HG02588 (cell line): ENCODE measurements around the gene CEP78.
"Not testable (repeated sequence)": the region's sequence is repeated elsewhere in the genome, so short reads cannot be mapped to it uniquely, and the experiment has no call there.

Experiments used
- ATAC-seq: cut with Tn5 transposase; IDR thresholded peaks from one replicate; pipeline ENCODE4 v1.9.1; 2021; ENCODE audit warnings: mild to moderate bottlenecking, moderate library complexity; ENCODE audit not compliant: unreplicated experiment

Gene CEP78

DNA sequence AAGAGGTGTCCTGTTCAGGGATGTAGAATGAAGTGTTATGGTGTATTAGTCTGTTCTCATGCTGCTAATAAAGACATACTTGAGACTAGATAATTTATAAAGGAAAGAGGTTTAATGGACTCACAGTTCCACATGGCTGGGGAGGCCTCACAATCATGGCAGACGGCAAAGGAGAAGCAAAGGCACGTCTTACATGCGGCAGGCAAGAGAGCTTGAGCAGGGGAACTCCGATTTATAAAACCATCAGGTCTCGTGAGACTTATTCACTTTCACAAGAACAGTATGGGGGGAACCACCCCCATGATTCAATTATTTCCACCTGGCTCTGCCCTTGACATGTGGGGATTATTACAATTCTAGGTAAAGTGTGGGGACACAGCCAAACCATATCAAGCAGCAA, 3.4 kb upstream of the CEP78 start:
- ATAC-seq: not testable (repeated sequence)

DNA sequence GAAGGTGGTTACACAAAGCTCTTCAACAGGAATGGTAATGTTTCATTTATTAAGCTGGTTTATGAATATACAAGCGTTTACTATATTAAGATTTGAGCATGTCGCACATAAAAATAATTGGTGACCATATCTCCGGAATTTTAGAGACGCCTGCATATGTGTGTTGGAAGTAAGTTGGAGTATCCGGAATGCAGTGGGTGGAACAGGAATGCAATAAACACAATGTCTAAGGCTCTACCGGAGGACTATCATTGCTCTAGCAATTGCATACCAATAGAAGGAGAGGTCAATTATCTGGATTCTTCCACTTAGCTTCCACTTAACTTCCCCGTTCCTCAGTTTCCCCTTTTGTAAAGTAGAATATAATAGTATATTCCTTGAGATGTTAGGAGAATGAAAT, 1.1 kb upstream of the CEP78 start:
- no peak for ATAC-seq

DNA sequence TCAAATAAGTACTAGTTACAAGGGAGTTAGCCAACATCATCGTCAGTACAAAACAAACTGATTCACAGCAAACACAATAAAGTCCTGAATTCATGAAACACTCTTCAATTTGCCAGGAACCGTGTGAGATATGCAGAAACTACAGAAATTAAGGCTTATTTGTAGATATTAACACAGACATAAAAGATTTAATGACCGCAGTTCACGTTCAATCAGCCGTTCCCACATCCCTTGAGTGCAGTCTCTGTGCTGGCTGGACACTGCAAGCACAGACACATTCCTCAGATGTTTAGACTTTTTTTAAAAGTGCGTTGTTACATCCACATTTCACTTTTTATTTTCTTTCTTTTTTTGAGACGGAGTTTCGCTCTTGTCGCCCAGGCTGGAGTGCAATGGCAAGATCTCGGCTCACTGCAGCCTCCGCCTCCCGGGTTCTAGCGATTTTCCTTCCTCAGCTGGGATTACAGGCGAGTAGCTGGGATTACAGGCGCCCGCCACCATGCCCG, 566 bp upstream of the CEP78 start:
- ATAC-seq: no peak

DNA sequence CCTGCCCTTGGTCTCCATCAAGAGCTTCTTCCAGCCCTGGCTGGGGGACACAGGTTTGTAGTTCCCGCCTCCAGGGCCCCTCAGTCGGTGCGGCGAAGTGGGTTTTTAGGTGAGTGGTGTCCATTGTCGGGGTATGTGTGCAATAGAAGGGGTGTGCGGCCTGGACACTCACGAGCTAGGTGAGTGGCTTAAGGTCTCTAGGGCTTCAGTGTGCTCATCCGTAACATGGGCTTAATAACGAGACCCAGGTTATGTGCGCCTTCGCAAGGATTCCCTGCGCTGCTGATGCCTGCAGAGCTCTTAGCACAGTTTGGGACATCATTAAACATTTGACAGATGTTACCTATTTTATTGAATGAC, 656 bp downstream of the CEP78 start:
- ATAC-seq: peak; percentile 5

DNA sequence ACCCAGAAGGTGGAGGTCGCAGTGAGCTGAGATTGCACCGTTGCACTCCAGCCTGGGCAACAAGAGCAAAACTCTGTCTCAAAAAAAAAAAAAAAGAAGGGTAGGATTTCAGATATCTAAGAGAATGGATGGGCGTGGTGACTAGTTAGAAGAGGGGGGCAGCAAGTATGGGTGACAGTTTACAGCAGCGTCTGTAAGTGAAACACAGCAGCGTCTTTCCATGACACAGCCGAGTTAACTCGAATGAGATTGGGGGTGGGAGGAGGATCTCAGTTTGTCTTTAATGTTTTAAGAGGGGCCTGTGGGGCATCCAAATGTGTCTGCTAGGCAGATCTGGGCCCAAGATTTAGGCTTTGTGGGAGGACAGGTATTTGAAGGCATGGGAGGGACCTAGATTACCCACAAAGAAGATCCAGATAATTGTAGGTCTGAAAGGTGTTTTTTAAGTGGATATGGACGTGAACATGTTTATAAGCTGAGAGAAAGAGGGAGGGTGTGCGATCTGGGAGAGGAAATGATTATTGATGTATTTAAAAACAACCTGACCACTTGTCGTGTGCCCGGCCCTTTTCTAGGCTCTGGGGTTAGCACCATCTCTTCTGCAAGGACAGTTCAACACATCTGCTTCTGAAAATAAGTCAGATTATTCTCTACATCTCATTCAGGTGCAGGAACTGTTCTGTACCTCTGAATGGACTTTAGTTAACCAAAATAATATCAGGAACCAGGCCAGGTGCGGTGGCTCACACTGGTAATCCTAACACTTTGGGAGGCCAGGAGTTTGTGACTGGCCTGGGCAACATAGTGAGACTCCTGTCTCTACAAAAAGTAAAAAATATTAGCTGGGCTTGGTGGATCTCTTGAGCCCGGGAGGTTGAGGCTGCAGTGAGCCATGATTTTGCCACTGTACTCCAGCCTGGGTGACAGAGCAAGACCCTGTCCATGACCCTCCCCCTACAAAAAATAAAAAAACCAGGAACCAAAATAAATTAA, 2.5 kb downstream of the CEP78 start:
- ATAC-seq: no peak

DNA sequence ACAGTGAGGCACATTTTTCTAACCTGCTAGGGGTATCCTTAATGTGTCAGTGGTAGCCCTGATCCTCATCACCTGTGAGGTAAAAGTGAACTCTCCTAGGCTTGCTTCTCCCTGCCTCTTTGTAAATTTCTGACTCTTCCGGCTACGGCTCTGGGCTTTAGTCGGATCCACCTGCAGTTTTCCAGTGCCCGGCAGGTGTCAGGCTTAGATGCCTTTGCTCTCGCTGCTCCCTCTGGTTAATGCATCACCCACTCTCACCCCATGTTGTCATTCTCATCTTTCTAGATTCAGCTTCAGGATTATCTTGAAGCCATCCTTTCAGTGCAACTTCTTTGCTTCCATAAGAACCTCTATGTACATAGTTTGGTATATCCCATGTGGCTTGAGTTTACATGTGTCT, 3.6 kb downstream of the CEP78 start:
- no peak for ATAC-seq

DNA sequence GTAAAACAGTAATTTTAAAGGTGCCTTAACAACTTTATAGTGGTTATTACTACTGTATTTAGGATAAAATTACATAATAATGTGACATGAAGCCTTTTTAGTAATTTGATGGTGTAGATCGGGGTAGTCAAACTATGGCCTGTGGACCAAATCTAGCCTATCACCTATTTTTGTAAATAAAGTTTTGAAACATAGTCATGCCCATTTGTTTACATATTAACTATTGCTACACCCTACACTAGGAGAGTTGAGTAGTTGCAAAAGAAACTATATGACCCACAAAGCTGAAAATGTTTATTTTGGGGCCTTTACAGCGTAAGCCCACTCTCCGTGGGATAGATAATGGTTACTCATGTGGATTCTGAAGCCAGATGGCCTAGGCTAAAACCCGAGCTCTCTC, 6.2 kb downstream of the CEP78 start:
- ATAC-seq: no peak

DNA sequence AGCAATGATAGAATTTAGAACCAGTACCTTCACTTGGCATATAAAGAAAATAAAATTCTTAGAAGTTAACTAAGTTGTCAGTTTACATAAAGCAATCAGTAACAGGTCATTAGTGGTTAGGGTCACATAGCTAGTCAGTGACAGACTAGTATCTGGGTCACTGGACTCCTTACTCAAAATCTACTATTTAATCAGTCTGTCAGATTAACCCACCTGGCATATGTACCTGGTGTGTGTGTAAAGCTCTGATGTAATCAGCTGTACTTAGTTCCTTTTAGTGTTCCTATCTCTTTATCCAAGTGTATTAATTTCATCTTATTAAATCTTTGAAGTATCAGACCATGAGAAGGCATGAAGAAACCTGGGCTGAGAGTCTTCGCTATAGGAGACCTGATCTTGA, 7.3 kb downstream of the CEP78 start:
- no peak for ATAC-seq

DNA sequence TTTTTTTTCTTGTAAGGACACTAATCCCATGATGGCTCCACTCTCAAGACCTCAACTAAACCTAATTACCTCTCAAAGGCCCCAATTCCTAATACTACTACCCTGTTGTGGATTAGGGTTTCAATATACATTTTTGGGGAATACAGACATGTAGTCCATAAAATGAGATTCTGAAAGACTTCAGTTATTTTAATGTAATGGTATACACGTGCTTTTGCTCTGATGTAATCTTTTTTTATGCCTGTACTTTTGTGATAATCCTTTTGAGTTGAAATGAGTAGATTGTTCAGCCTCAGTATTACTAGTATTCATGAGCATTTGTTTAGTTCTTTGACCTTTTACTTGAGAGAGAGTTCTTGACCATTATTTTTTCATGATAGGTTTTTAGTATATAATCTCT, 9.5 kb downstream of the CEP78 start:
- ATAC-seq: no peak

DNA sequence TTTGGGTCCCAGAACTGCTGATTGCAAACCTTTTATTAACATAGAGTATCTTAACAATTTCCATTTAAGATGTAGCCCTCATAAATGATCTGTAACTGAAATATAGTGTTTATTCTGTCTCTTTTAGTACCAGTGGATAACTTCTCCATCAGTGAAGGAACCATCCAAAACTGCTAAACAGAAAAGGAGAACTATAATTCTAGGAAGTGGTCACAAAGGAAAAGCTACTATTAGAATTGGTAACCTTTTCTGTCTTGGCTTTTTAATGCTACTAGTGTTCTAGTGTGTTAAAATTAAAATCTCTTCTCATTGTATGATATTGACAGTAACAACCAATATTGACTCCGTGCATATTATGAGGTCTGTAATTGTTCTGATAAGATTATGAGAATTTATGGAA, 12.8 kb downstream of the CEP78 start:
- ATAC-seq: no peak

DNA sequence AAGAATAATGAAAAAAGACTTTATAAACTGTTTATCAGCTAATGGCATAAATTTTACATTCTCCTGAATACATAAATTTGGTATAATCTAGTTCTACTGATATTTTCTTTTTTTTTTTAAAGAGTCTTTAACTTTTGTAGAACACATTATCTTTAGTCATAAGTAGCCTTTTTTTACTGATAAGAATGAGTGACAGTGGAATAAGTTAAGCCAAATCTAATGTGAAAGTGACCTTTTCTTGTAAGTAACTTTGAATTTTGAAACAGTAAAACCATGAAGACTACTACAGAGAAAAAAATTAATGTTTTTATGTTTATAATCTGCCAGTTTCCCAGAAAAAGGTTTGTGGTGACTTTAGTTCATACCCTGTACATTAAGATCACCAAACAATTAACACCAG, 13.7 kb downstream of the CEP78 start:
- ATAC-seq: no peak

DNA sequence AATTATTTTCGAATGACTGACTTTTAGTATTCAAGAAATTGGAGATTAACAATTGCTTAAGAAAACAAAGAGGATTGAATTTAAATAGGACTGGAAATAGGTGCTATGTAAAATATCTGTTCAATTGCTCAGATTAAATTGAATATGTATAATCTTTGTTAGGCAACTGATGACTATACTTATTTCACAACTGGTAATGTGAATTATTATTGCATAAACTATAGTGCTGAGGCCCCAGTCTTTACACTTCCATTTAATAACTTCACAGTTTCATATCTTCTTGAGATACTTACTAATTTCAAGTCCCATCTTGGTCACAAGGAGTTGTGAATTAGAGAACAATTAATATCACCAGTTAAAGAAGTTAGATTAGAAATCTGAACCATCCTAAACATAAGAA, 16.7 kb downstream of the CEP78 start:
- ATAC-seq: no peak

DNA sequence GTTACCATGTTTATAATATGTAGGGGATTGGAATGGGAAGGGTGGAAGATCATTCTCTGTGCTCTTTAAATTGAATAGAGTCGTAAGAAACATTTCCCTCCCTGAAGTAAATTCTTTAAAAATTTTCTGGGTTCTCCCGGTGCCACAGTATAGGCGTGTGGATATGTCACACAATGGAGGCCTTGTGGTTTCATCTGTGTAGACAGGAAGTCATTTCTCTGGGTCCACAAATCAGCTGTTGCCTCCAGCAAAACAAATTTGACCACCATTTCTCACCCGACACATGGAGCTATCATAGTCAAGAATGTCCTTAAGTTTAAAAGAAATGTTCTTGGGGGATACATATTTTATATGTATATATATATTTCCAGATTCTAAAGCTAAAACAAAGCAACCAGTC, 17.4 kb downstream of the CEP78 start:
- ATAC-seq: no peak

DNA sequence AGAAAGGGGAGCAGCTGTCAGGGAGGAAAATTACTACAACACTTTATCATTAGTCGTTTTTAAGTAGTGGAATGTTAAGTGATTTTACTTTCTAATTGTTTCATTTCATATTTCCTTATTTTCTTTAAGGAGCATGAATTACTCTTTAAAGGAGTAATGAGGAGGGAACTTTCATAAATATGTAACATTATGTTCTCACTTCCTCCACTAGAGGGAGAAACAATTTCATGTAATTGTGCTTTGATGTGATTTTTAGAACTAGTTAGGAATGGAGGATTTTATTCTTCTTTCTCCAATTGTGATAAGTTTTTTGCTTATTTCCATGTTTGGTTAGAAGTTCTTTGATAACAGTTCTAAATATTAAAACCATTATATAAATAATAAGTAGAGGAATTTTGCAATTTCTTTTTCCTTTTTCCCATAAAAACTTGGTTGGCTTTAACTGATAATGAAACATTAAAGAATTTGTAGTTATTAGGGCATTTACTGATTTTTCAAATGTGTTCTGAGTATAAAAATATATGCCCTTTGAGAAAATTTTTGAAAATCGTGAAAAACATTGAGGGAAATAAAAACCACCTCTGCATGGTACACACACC, 25.6 kb downstream of the CEP78 start:
- no peak for ATAC-seq

DNA sequence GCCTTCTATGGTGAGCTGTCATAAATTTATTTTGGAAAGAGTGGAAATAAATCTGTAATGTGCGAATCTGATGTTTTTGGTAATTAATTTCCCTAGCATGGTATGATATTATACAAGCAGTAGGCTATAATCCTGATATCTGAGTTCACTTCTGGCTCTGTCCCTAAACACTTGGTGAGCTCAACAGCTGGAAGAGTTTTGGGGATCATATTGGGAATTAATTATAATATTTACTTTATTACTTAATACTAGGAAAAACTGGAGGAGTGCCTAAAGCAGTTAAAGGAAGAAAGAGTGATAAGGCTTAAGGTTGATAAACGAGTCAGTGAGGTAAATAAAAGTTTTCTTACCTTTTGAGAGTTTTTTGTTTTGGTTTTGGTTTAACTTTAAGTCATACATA, 26.8 kb downstream of the CEP78 start:
- no peak for ATAC-seq

DNA sequence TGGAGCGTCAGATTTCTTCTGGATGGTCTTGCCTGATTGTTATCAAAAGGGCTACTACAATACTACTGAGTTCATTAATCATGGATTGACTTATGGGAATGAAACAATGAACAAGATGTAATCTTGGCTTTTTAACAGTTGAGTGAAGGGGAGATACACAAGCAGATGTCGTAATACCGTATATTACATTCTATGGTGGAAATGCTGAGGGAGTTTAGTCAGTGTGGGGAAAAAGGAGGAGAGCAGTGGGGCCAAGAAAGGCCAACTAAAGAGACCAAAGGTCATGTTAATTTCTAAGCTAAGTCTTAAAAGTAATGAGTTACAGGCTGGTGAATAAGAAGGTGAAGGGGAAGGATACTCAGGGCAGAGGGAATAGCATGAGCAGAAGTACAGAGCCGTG, 32.0 kb downstream of the CEP78 start:
- ATAC-seq: no peak

DNA sequence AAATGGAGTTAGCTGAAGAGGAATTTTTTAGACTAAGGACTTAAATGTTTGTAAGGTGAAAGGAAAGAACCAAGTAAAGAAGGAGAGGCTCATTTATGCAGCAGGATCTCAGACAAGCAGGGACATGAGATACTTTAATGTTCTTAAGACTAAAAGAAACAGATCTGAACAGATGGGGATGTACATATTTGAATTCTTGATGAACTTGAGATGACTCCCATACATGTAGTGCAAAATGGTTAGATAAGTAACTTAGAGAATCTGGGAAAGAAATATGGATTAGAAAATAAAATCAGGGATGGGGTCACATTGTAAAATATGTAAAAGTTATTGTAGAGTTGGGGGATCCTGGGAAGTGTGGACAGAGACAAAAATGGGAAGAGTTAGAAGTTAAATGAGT, 33.9 kb downstream of the CEP78 start:
- ATAC-seq: no peak

DNA sequence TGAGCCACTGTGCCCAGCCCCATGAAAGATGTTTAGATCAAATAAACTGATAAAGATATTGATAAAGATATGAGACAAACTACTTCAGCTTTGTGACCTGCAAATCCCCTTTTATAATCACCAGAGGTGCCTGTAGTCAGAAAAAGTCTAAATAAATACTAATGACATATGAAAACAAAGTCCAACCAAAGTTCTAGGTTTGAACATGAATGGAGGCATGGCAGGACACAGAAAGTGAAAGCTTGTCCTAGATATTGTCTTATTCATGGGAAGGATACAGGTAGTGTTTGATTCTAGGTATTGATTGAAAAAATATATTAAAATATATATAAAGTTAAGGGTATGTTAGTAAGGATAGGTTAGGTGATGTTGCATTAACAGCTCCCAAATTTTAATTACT, 36.4 kb downstream of the CEP78 start:
- no peak for ATAC-seq

DNA sequence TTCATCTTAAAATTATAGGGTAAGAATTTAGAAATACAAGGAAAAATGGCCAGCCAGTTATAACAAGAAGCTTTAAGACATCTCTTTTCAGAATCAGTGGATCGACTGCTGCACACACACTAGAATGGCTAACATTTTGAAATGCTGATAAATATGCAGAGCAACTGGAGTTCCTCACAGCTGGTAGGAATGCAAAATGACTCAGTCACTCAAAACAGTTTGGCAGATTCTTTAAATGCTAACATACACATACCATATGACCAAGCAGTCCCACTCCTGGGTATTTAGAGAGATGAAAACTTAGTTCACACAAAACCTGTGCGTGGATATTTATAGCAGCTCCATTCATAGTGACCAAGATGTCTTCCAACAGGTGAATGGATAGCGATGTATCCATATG, 37.9 kb downstream of the CEP78 start:
- ATAC-seq: no peak

DNA sequence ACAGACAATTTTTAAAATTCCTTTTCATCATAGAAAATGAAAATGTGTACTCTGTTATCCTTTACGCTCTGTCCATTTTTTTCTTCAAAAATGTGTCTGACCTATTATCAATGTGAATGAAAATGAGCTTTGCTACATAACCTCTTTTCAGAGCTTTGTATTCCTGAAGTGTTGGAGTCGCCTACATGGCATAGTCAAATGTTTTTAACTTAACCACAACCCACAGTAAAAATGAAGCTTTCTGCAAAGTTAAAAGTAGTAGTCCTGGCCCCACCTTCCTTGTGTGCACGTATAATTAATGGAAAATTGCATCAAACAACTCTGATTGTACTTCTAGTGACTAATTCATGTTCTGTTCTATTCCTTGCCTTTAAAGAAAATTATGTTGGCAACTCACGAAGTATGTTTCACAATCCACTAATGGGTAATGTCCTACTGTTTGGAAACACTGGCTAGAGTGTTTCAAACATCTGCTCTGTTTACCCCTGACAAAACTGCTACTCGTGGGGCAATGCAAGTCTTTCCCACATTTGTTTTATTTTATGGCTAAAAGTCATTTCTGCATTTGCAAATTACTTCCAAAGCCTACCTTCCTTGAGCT, 42.4 kb downstream of the CEP78 start:
- no peak for ATAC-seq

DNA sequence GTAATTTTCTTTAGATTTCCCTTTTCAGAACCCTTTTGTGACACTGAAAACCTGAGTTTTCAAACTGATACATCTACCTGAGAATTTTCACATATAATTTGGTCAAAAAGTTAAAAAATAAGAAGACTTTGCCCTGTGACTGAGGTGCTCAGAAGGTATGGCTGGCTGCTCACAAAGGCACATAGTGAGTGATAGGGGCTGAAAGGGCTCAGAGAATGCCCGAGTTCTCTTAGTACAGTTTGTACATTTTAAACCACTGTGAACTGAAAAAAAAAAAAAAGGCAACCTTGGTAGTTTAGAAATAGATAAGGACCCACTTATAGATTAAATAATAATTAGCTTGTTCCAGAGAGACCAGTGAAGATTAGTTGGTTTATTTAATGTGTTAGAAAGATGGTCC, 42.9 kb downstream of the CEP78 start:
- ATAC-seq: no peak
